Kidney (tissue), 14 donors: ENCODE results near the gene CTU1. TPM values are rescaled to one million over a fixed set of nuclear protein-coding genes. Genes with fewer than 3 reads are reported as not detected.
A peak's percentile ranks its signal among the peaks of the same experiment; 100 is the strongest.

ENCODE experiments used
- DNase-seq, 5 donors: peaks; one replicate each; pipeline ENCODE4 v3.0.0-alpha.2; 2013 to 2020
- FAIRE-seq: peaks from 2 replicates; lab custom pipeline; 2012; peaks lifted over from hg19 to GRCh38; lab: Jason Lieb, UNC
- H3K27ac ChIP-seq, 2 donors: one replicate each; pipeline ENCODE4 v1.7.0; 2013; ENCODE audit warnings: low read depth in 2 of 2, low read length in 2 of 2, inconsistent platforms in 1 of 2
- H3K27me3 ChIP-seq: one replicate; pipeline ENCODE4 v1.7.1; 2013; ENCODE audit warnings: low read length, inconsistent platforms; ENCODE audit not compliant: control insufficient read depth, insufficient read depth
- H3K36me3 ChIP-seq, 3 donors: one replicate each; pipeline versions ENCODE4 v1.7.0 to v1.7.1; 2013; ENCODE audit warnings: low read length in 3 of 3, control low read depth in 1 of 3, inconsistent platforms in 1 of 3; ENCODE audit not compliant: insufficient read depth in 3 of 3, control insufficient read depth in 2 of 3
- H3K4me1 ChIP-seq, 3 donors: one replicate each; pipeline versions ENCODE4 v1.7.0 to v1.7.1; 2013; ENCODE audit warnings: low read length in 3 of 3, inconsistent platforms in 1 of 3, low read depth in 1 of 3; ENCODE audit not compliant: control insufficient read depth in 2 of 3, insufficient read depth in 2 of 3
- H3K4me3 ChIP-seq, 3 donors: one replicate each; pipeline versions ENCODE4 v1.7.0 to v1.8.1; 2013; ENCODE audit warnings: low read length in 3 of 3, control low read depth in 1 of 3, inconsistent platforms in 1 of 3
- H3K9ac ChIP-seq, 3 donors: one replicate each; pipeline versions ENCODE4 v1.7.0 to v1.7.1; 2013; ENCODE audit warnings: low read length in 3 of 3, control low read depth in 1 of 3, inconsistent platforms in 1 of 3
- H3K9me3 ChIP-seq, 3 donors: one replicate each; pipeline versions ENCODE4 v1.7.0 to v1.7.1; 2013; ENCODE audit warnings: low read length in 3 of 3, control low read depth in 1 of 3, inconsistent platforms in 1 of 3; ENCODE audit not compliant: control insufficient read depth in 2 of 3, insufficient read depth in 1 of 3
- intact Hi-C: fragments of 100-400 bp; cut with DNase I; formaldehyde crosslinking; loops from one replicate; pipeline ENCODE4 v1.11.1; 2022
- polyA plus RNA-seq: library from polyadenylated mRNA; stranded (reverse); fragments of 350-450 nt; fragmentation: Illumina TruSeq; extraction: RNeasy Lipid Tissue Mini Kit (QIAGEN cat#74804); gene quantifications from one replicate; pipeline ENCODE4 v1.2.3, GENCODE V29; 2014; ENCODE audit warnings: low read depth, low replicate concordance; ENCODE audit not compliant: insufficient read depth
- total RNA-seq: library from RNA; stranded (reverse); fragmentation: NEBNext Ultra II Directional; extraction: Animal tissue kit (Norgen Biotek cat#: 25700); gene quantifications from one replicate; pipeline ENCODE4 v1.2.1, GENCODE V29; 2021
- TF ChIP-seq, protein P1 (sequence below): IDR thresholded peaks from 3 replicates; pipeline ENCODE4 v1.5.1; 2012; ENCODE audit warnings: mild to moderate bottlenecking, moderate library complexity, borderline replicate concordance; ENCODE audit not compliant: insufficient read depth; ENCODE audit errors: extremely low read depth
- donor health status: control.
- donor health status: control.
- donor health status: control.
- donor health status: control.
- donor health status: control.
- donor health status: DM: yes; HTN: yes; CAD: no.
- donor health status: Normal renal cell carcinoma (clear cell type).

Gene CTU1
- total and polyA plus RNA-seq, 2 donors from 2014 or later: 5.2 to 8.4 TPM

DNA sequence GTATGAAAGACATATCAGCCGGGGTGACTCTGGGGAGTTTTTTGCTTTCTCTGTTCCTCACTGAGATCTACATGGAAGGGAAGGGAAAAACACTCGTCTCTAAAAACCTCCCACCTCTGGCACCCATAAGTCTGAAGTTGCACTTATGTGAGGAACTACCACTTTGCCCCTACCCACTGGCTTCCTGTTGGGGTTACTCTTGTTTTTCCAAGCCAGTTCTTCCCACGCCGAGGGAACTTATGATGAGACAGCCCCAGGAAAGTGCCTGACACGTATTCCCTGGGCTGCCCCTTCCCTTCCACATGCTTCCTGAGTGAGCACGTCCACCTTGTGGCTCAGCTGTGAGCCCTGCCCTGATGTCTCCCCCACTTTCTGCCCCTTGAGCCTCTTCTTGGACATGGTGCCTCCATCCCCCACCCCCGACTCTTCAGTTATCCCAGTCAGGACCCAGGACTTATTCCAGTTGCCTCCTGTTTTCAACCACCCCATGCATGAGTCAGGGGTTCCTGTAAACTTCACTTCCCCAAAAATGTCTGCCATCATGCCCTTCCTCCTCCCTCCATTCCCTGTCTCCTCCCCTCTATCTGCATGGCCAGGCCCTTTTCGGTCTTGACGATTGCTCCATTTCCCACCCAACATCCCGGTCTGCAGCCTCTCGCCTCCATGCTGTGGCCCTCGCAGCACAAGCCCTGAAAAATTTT is 28.8 kb upstream of the CTU1 start:
- H3K4me1 ChIP-seq: no peaks in the 10 kb centered on the region
- peak overlapping the region in 1 of 2 donors; percentile 26 for H3K27ac ChIP-seq
- H3K9me3 ChIP-seq: no peaks in the 10 kb centered on the region
- FAIRE-seq (no peak), DNase-seq (no peak)
- H3K36me3 ChIP-seq: no peaks in the 10 kb centered on the region
- no peak overlapping the region for H3K9ac ChIP-seq
- no peaks in the 10 kb centered on the region for H3K27me3 ChIP-seq
- intact Hi-C loops: no loop called here
- no peak overlapping the region for H3K4me3 ChIP-seq
- TF ChIP-seq, protein P1, sequence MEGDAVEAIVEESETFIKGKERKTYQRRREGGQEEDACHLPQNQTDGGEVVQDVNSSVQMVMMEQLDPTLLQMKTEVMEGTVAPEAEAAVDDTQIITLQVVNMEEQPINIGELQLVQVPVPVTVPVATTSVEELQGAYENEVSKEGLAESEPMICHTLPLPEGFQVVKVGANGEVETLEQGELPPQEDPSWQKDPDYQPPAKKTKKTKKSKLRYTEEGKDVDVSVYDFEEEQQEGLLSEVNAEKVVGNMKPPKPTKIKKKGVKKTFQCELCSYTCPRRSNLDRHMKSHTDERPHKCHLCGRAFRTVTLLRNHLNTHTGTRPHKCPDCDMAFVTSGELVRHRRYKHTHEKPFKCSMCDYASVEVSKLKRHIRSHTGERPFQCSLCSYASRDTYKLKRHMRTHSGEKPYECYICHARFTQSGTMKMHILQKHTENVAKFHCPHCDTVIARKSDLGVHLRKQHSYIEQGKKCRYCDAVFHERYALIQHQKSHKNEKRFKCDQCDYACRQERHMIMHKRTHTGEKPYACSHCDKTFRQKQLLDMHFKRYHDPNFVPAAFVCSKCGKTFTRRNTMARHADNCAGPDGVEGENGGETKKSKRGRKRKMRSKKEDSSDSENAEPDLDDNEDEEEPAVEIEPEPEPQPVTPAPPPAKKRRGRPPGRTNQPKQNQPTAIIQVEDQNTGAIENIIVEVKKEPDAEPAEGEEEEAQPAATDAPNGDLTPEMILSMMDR: no peak

DNA sequence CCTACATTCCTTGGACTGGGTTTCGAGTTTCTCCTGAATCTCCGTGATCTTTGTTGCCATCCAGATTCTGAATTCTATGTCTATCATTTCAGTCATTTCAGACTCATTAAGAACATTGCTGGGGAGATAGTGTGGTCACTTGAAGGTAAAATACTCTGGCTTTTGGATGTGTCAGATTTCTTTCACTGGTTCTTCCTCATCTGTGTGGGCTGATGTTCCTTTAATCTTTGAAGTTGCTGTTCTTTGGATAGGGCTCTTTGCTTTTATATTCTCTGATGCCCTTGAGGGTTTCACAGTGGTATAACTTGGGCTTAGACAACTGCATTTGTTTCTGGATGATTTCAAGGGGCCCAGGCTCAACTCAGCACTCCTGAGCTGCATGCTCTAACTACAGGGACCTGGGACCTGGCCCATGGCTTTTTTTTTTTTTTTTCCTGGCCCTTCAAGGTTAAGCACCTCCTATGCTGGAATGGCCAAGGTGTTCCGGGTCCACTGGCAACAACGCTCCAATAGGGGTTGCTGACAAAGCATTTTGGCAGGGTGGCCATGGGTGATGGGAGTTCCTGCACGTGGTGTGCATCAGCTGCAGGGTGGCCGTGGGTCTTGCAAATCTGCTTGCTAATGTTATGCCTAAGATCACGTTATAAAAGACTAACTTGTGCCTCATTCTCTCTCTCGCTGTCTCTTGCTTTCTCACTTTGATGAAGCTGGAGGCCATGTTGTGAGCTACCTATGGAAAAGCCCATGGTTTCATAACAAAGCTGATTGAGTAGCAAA is 28.0 kb upstream of the CTU1 start:
- H3K4me1 ChIP-seq: no peaks in the 10 kb centered on the region
- no peaks in the 10 kb centered on the region for H3K36me3 ChIP-seq
- TF ChIP-seq, protein P1: no peak
- H3K27ac ChIP-seq: no peak overlapping the region
- DNase-seq (no peak), FAIRE-seq (no peak)
- no peak overlapping the region for H3K9ac ChIP-seq
- H3K27me3 ChIP-seq: no peaks in the 10 kb centered on the region
- no peaks in the 10 kb centered on the region for H3K9me3 ChIP-seq
- intact Hi-C loops: no loop called here
- no peak overlapping the region for H3K4me3 ChIP-seq

DNA sequence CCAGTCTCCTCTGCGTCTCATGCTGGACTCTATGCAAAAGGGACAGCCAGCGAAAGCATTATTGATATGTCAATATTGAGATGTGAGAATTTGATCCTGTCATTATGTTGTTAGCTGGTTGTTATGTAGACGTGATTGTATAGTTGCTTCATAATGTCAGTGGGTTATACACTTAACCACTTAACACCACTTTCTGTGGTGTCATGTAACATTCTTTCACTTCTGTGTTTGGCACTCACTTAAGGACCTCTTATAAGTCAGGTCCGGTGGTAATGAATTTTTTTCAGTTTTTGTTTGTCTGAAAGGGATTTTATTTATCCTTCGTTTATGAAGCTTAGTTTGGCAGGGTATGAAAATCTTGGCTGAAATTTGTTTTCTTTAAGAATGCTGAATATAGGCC is 26.8 kb upstream of the CTU1 start:
- H3K27me3 ChIP-seq: no peaks in the 10 kb centered on the region
- H3K9ac ChIP-seq: no peak overlapping the region
- DNase-seq: no peak
- TF ChIP-seq, protein P1: no peak
- no peak for FAIRE-seq
- H3K36me3 ChIP-seq: no peaks in the 10 kb centered on the region
- H3K27ac ChIP-seq: no peak overlapping the region
- H3K4me1 ChIP-seq: no peaks in the 10 kb centered on the region
- H3K9me3 ChIP-seq: no peaks in the 10 kb centered on the region
- no peak overlapping the region for H3K4me3 ChIP-seq
- intact Hi-C loops: no loop called here
